Left lung (tissue), 10 donors: ENCODE results near the gene MTNR1A. TPM values are rescaled to one million over a fixed set of nuclear protein-coding genes. Genes with fewer than 3 reads are reported as not detected.

Source experiments
- ATAC-seq: fragments of 200-7000 bp; cut with Tn5 transposase; one replicate; pipeline ENCODE4 v1.9.1; 2020; ENCODE audit warnings: moderate library complexity
- DNase-seq, 4 donors: peaks; one replicate each; pipeline ENCODE4 v3.0.0-alpha.2; 2013 to 2020
- H3K27ac ChIP-seq, 2 donors: fragments of 200-600 bp; sonication (generic) in 1 of 2; one replicate each; pipeline versions ENCODE4 v1.5.0 to v1.8.0; 2020 to 2021
- H3K27me3 ChIP-seq, 2 donors: fragments of 200-600 bp; sonication (generic) in 1 of 2; one replicate each; pipeline versions ENCODE4 v1.5.0 to v1.8.0; 2020 to 2021
- H3K36me3 ChIP-seq, 2 donors: fragments of 200-600 bp; sonication (generic) in 1 of 2; one replicate each; pipeline versions ENCODE4 v1.5.0 to v1.8.0; 2020 to 2021
- H3K4me1 ChIP-seq, 2 donors: fragments of 200-600 bp; one replicate each; pipeline ENCODE4 v1.8.0; 2021
- H3K4me3 ChIP-seq, 2 donors: fragments of 200-600 bp; sonication (generic) in 1 of 2; one replicate each; pipeline versions ENCODE4 v1.5.0 to v1.8.0; 2020 to 2021; ENCODE audit warnings: mild to moderate bottlenecking in 1 of 2
- H3K9me3 ChIP-seq, 2 donors: fragments of 200-600 bp; sonication (generic) in 1 of 2; one replicate each; pipeline versions ENCODE4 v1.5.0 to v1.8.0; 2020 to 2021
- CTCF ChIP-seq, 2 donors: fragments of 200-600 bp; sonication (generic) in 1 of 2; IDR thresholded peaks; one replicate each; pipeline versions ENCODE4 v1.5.0 to v1.8.0; 2021; ENCODE audit warnings: antibody characterized with exemption in 2 of 2
- intact Hi-C, 2 donors: fragments of 100-400 bp; cut with DNase I; formaldehyde crosslinking; loops; one replicate each; pipeline versions ENCODE4 v1.11.2 to v1.14.2; 2022
- polyA plus RNA-seq, 6 donors: library from polyadenylated mRNA; unstranded; fragments of 120-200 nt; gene quantifications; one replicate each; pipeline ENCODE4 v1.2.1, GENCODE V29; 2013; ENCODE audit not compliant: insufficient read length in 6 of 6
- total RNA-seq, 2 donors: library from RNA; stranded (reverse); fragmentation: NEBNext Ultra II Directional; extraction: Animal tissue kit (Norgen Biotek cat#: 25700); gene quantifications; one replicate each; pipeline ENCODE4 v1.2.1, GENCODE V29; 2021
- donor health status: DM: no; HTN: yes; CAD: no.
- donor health status: DM: no; HTN: no; CAD: no.

The MTNR1A gene
- total and polyA plus RNA-seq, 8 donors: 0.17 TPM; not detected in 7

- no peaks in the 10 kb centered on the region for H3K4me1 ChIP-seq
- H3K4me3 ChIP-seq: no peak overlapping the region
- TF ChIP-seq CTCF (IDR thresholded peaks at IDR 0.05): no peak
- no peaks in the 10 kb centered on the region for H3K9me3 ChIP-seq
- intact Hi-C loops: no loop called here
- no peak for ATAC-seq
- H3K27me3 ChIP-seq: no peaks in the 10 kb centered on the region
- DNase-seq: no peak
- peaks cover 0 to 28% of the 10 kb centered on the region in 2 donors for H3K36me3 ChIP-seq
- H3K27ac ChIP-seq: no peak overlapping the region
These were observed 37.1 kb upstream of the MTNR1A start for GRCh38 chr4:186592445-186592844.

DNA sequence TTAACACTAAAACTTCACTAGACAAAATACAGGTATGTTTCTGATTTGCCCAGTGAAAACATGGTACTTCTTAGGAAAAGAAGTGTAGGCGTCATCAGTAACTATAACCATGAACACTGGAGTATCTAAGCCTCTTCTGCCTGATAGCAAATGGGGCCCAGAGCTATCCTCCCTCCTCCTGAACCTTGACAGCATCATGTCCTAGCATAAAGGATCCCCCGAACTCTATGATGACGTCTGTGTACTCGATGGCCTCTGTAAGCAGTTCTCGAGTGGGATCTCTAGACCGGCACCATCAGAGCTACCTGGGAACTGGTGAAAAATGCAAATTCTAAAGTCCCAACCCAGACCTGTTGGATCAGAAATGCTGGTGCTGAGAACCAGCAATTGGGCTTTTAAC lies 36.3 kb upstream of the MTNR1A start:
- Histone ChIP-seq H3K9me3 (no peaks in the 10 kb centered on the region), H3K4me3 (no peak overlapping the region), H3K27ac (no peak overlapping the region), H3K27me3 (no peaks in the 10 kb centered on the region), H3K36me3 (peaks cover 0 to 22% of the 10 kb centered on the region in 2 donors), H3K4me1 (no peaks in the 10 kb centered on the region)
- no peak for TF ChIP-seq CTCF (IDR thresholded peaks at IDR 0.05)
- no peak for DNase-seq
- intact Hi-C loops: no loop called here
- ATAC-seq: no peak

- no peaks in the 10 kb centered on the region for H3K4me1 ChIP-seq
- no peak for TF ChIP-seq CTCF (IDR thresholded peaks at IDR 0.05)
- ATAC-seq (no peak), DNase-seq (no peak)
- peaks cover 0 to 8% of the 10 kb centered on the region in 2 donors for H3K36me3 ChIP-seq
- H3K9me3 ChIP-seq: no peaks in the 10 kb centered on the region
- H3K27me3 ChIP-seq: no peaks in the 10 kb centered on the region
- intact Hi-C loops: loop anchor here in 1 of 2 donors (5.0 to 10.0 kb wide), 2 partner anchors 114 to 291 kb away; no protein-coding TSS in a partner anchor
- no peak overlapping the region for H3K27ac ChIP-seq
- no peak overlapping the region for H3K4me3 ChIP-seq
These were observed 33.1 kb upstream of the MTNR1A start for GRCh38 chr4:186588503-186588902.

GRCh38 chr4:186587416-186588018 lies 32.1 kb upstream of the MTNR1A start:
- intact Hi-C loops: loop anchor here in 1 of 2 donors (5.0 to 10.0 kb wide), 2 partner anchors 113 to 290 kb away; no protein-coding TSS in a partner anchor
- H3K36me3 ChIP-seq: peaks cover 4 to 8% of the 10 kb centered on the region in 2 donors
- no peak overlapping the region for H3K4me3 ChIP-seq
- no peaks in the 10 kb centered on the region for H3K9me3 ChIP-seq
- TF ChIP-seq CTCF (IDR thresholded peaks at IDR 0.05): peak; percentile 86 to 90
- H3K27me3 ChIP-seq: no peaks in the 10 kb centered on the region
- no peaks in the 10 kb centered on the region for H3K4me1 ChIP-seq
- DNase-seq: peak in 3 of 4 donors; percentile 62 to 77 (median 63)
- H3K27ac ChIP-seq: no peak overlapping the region
- ATAC-seq: peak; percentile 87

DNA sequence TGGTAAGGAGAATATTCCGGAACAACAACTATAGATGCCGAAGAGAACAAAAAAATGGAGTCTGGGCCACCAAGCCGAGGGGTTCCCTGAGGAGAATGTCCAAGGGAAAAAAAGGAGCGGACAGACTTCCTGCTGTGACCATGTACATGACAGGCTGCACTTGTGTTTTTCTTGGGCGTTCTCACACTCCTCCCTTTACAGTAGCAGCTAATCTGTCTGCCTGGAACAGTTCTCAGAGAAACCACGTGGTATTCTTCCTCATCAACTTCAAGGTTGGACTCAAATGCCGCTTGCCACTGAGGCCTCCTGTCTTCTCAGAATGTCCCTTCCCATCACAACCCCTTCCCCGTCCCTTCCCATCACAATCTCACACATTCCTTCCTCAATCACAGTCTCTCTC lies 30.8 kb upstream of the MTNR1A start:
- Histone ChIP-seq H3K9me3 (peaks cover 0 to 5% of the 10 kb centered on the region in 2 donors), H3K4me3 (no peak overlapping the region), H3K4me1 (no peaks in the 10 kb centered on the region), H3K27ac (no peak overlapping the region), H3K36me3 (peaks cover 4 to 8% of the 10 kb centered on the region in 2 donors), H3K27me3 (no peaks in the 10 kb centered on the region)
- DNase-seq: no peak
- intact Hi-C loops: loop anchor here in 1 of 2 donors (5.0 to 10.0 kb wide), 2 partner anchors 111 to 289 kb away; no protein-coding TSS in a partner anchor
- TF ChIP-seq CTCF (IDR thresholded peaks at IDR 0.05): no peak
- ATAC-seq: no peak
